ENCODE results near the gene ATP8B4. TPM values are rescaled to one million over a fixed set of nuclear protein-coding genes. Genes with fewer than 3 reads are reported as not detected.

Gene ATP8B4
- polyA plus RNA-seq, 1 donor (not counting 4 experiments of a cell fraction or from before 2014, with no cell fraction given) = 0.05 TPM

- dilution Hi-C loops (cut with MboI; ENCODE audit: extremely low pct_ligation_motif_present, low sequenced_read_pairs) = no loop called here
- H3K9ac ChIP-seq (ENCODE audit: control insufficient read depth, extremely low read depth, insufficient read depth, low read length) = no peak overlapping the region
- no peaks in the 10 kb centered on the region for H3K36me3 ChIP-seq (ENCODE audit: control insufficient read depth in 2 of 2, extremely low read depth in 1 of 2, insufficient read depth in 2 of 2, low read length in 2 of 2)
- TF ChIP-seq EZH2 (IDR thresholded peaks at IDR 0.05; ENCODE audit: low read length) (no peak), CTCF (optimal IDR thresholded peaks at IDR 0.05 in 1 of 3, IDR thresholded peaks at IDR 0.05 in 1 of 3, conservative IDR thresholded peaks at IDR 0.05 in 1 of 3; ENCODE audit: extremely low read depth in 1 of 3, insufficient read depth in 2 of 3, low read length in 3 of 3) (no peak)
- DNase-seq (ENCODE audit: low read depth, low spot score) = no peak
- H3K9me1 ChIP-seq (ENCODE audit: control insufficient read depth, extremely low read depth, insufficient read depth, low read length) = no peaks in the 10 kb centered on the region
- no peak for FAIRE-seq
- H3K9me3 ChIP-seq (ENCODE audit: control insufficient read depth, low read depth, low read length) = no peaks in the 10 kb centered on the region
- H4K20me1 ChIP-seq (ENCODE audit: control insufficient read depth, extremely low read depth, insufficient read depth, low read length) = no peaks in the 10 kb centered on the region
- no peak overlapping the region for H2AFZ ChIP-seq (ENCODE audit: control insufficient read depth, low read length)
- H3K27ac ChIP-seq (ENCODE audit: control insufficient read depth, insufficient read depth, low read length) = no peak overlapping the region
- H3K79me2 ChIP-seq (ENCODE audit: control insufficient read depth, insufficient read depth, low read length) = no peaks in the 10 kb centered on the region
- H3K27me3 ChIP-seq (ENCODE audit: control insufficient read depth, extremely low read depth, insufficient read depth, low read length) = no peaks in the 10 kb centered on the region
- H3K4me3 ChIP-seq (ENCODE audit: control insufficient read depth in 2 of 3, extremely low read depth in 1 of 3, insufficient read depth in 2 of 3, low read depth in 1 of 3, low read length in 3 of 3) = no peak overlapping the region
- no peak overlapping the region for H3K4me2 ChIP-seq (ENCODE audit: control insufficient read depth, extremely low read depth, insufficient read depth, low read depth, low read length)
- no peaks in the 10 kb centered on the region for H3K4me1 ChIP-seq (ENCODE audit: control insufficient read depth, extremely low read depth, insufficient read depth, low read length)
Observed at GRCh38 chr15:50100486-50100885, 18.5 kb downstream of the ATP8B4 start.

- Histone ChIP-seq H3K9ac (ENCODE audit: control insufficient read depth, extremely low read depth, insufficient read depth, low read length) (no peak overlapping the region), H2AFZ (ENCODE audit: control insufficient read depth, low read length) (no peak overlapping the region), H3K79me2 (ENCODE audit: control insufficient read depth, insufficient read depth, low read length) (no peaks in the 10 kb centered on the region), H3K4me2 (ENCODE audit: control insufficient read depth, extremely low read depth, insufficient read depth, low read depth, low read length) (no peak overlapping the region), H3K9me3 (ENCODE audit: control insufficient read depth, low read depth, low read length) (no peaks in the 10 kb centered on the region), H4K20me1 (ENCODE audit: control insufficient read depth, extremely low read depth, insufficient read depth, low read length) (no peaks in the 10 kb centered on the region), H3K36me3 (ENCODE audit: control insufficient read depth in 2 of 2, extremely low read depth in 1 of 2, insufficient read depth in 2 of 2, low read length in 2 of 2) (no peaks in the 10 kb centered on the region), H3K4me1 (ENCODE audit: control insufficient read depth, extremely low read depth, insufficient read depth, low read length) (no peaks in the 10 kb centered on the region), H3K27me3 (ENCODE audit: control insufficient read depth, extremely low read depth, insufficient read depth, low read length) (no peaks in the 10 kb centered on the region), H3K27ac (ENCODE audit: control insufficient read depth, insufficient read depth, low read length) (no peak overlapping the region), H3K9me1 (ENCODE audit: control insufficient read depth, extremely low read depth, insufficient read depth, low read length) (no peaks in the 10 kb centered on the region), H3K4me3 (ENCODE audit: control insufficient read depth in 2 of 3, extremely low read depth in 1 of 3, insufficient read depth in 2 of 3, low read depth in 1 of 3, low read length in 3 of 3) (no peak overlapping the region)
- TF ChIP-seq CTCF (optimal IDR thresholded peaks at IDR 0.05 in 1 of 3, IDR thresholded peaks at IDR 0.05 in 1 of 3, conservative IDR thresholded peaks at IDR 0.05 in 1 of 3; ENCODE audit: extremely low read depth in 1 of 3, insufficient read depth in 2 of 3, low read length in 3 of 3) = no peak
- TF ChIP-seq EZH2 (IDR thresholded peaks at IDR 0.05; ENCODE audit: low read length) = no peak
- FAIRE-seq = no peak
- dilution Hi-C loops (cut with MboI; ENCODE audit: extremely low pct_ligation_motif_present, low sequenced_read_pairs) = no loop called here
- no peak for DNase-seq (ENCODE audit: low read depth, low spot score)
Observed at GRCh38 chr15:50098545-50098944, 20.5 kb downstream of the ATP8B4 start.
